IMR-90 (cell line): ENCODE data around the gene KRT33A. TPM values are rescaled to one million over a fixed set of nuclear protein-coding genes. Genes with fewer than 3 reads are reported as not detected.

Experiments used
- ATAC-seq: fragments of 200-7000 bp; cut with Tn5 transposase; 2 replicates; pipeline ENCODE4 v1.9.1; 2020; ENCODE audit warnings: low read depth, mild to moderate bottlenecking, moderate library complexity
- BruUV-seq: library from RNA; stranded (reverse); fragments of 400-500 nt; replicated peaks from 2 replicates; lab custom pipeline; 2021; lab: Mats Ljungman, UMichigan
- CTCF ChIA-PET: fragments of 300-600 bp; formaldehyde crosslinking; extraction: SDS; loops from one replicate; lab custom pipeline; 2021; ENCODE audit warnings: antibody characterized with exemption; lab: Yijun Ruan, JAX
- POLR2A ChIA-PET: fragments of 300-600 bp; sonication (Branson Sonifier 250); formaldehyde crosslinking; loops from one replicate; lab custom pipeline; 2022; ENCODE audit warnings: antibody characterized with exemption; ENCODE audit not compliant: unreplicated experiment; lab: Charles Lee
- DNase-seq: peaks from one replicate; pipeline ENCODE4 v3.0.0; 2013
- H2AFZ ChIP-seq: replicated peaks from 2 replicates; pipeline ENCODE3; 2013; ENCODE audit warnings: low read length, mild to moderate bottlenecking; ENCODE audit not compliant: poor library complexity
- H2AK5ac ChIP-seq: 2 replicates; pipeline ENCODE4 v1.6.1; 2013; ENCODE audit warnings: low read depth, low read length, inconsistent platforms
- H2AK9ac ChIP-seq: replicated peaks from 2 replicates; pipeline ENCODE3; 2013; ENCODE audit warnings: mild to moderate bottlenecking, low read depth, low read length, moderate library complexity; ENCODE audit not compliant: poor library complexity
- H2BK120ac ChIP-seq: 2 replicates; pipeline ENCODE4 v1.6.1; 2013; ENCODE audit warnings: low read depth, low read length, inconsistent platforms
- H2BK15ac ChIP-seq: 3 replicates; pipeline ENCODE4 v1.6.1; 2013; ENCODE audit warnings: low read depth, low read length, inconsistent platforms
- H2BK20ac ChIP-seq: 2 replicates; pipeline ENCODE4 v1.6.1; 2013; ENCODE audit warnings: low read depth, mild to moderate bottlenecking, inconsistent platforms, low read length, moderate library complexity
- H2BK5ac ChIP-seq: 2 replicates; pipeline ENCODE4 v1.6.1; 2013; ENCODE audit warnings: mild to moderate bottlenecking, low read depth, low read length, inconsistent platforms; ENCODE audit not compliant: poor library complexity, severe bottlenecking
- H3K14ac ChIP-seq: replicated peaks from 2 replicates; pipeline ENCODE4 v1.6.1; 2013; ENCODE audit warnings: low read depth, low read length, inconsistent platforms
- H3K18ac ChIP-seq: 2 replicates; pipeline ENCODE4 v1.6.1; 2013; ENCODE audit warnings: low read depth, low read length, control low read depth
- H3K23ac ChIP-seq: 2 replicates; pipeline ENCODE4 v1.6.1; 2013; ENCODE audit warnings: low read depth, low read length, inconsistent platforms
- H3K27ac ChIP-seq: 2 replicates; pipeline ENCODE4 v1.5.1; 2013; ENCODE audit warnings: mild to moderate bottlenecking, control low read depth, low read length; ENCODE audit not compliant: insufficient read depth
- H3K27me3 ChIP-seq: 2 replicates; pipeline ENCODE4 v1.6.1; 2013; ENCODE audit warnings: low read length; ENCODE audit not compliant: control insufficient read depth, insufficient read depth
- H3K36me3 ChIP-seq: 2 replicates; pipeline ENCODE4 v1.6.1; 2013; ENCODE audit warnings: low read length, mixed read lengths; ENCODE audit not compliant: control insufficient read depth, insufficient read depth
- H3K4ac ChIP-seq: 2 replicates; pipeline ENCODE4 v1.6.1; 2013; ENCODE audit warnings: low read depth, low read length, inconsistent platforms
- H3K4me1 ChIP-seq: 2 replicates; pipeline ENCODE4 v1.6.1; 2013; ENCODE audit warnings: low read length, mixed read lengths; ENCODE audit not compliant: control insufficient read depth, insufficient read depth
- H3K4me2 ChIP-seq: 2 replicates; pipeline ENCODE4 v1.6.1; 2013; ENCODE audit warnings: low read depth, mild to moderate bottlenecking, control low read depth, low read length, moderate library complexity
- H3K4me3 ChIP-seq: 2 replicates; pipeline ENCODE4 v1.5.1; 2013; ENCODE audit warnings: low read depth, mild to moderate bottlenecking, control low read depth, low read length, moderate library complexity; ENCODE audit not compliant: insufficient read depth
- H3K56ac ChIP-seq: 2 replicates; pipeline ENCODE4 v1.6.1; 2013; ENCODE audit warnings: low read length, inconsistent platforms; ENCODE audit not compliant: insufficient read depth; ENCODE audit errors: extremely low read depth
- H3K79me1 ChIP-seq, 2 experiments: 2 replicates each; pipeline ENCODE4 v1.6.1; 2013; ENCODE audit warnings: low read length in 2 of 2, inconsistent platforms in 1 of 2, low read depth in 1 of 2
- H3K9ac ChIP-seq: 2 replicates; pipeline ENCODE4 v1.6.1; 2013; ENCODE audit warnings: low read depth, low read length, control low read depth
- H3K9me1 ChIP-seq: 2 replicates; pipeline ENCODE4 v1.6.1; 2013; ENCODE audit warnings: low read length, inconsistent platforms; ENCODE audit not compliant: insufficient read depth
- H3K9me3 ChIP-seq: 2 replicates; pipeline ENCODE4 v1.6.1; 2013; ENCODE audit warnings: low read length; ENCODE audit not compliant: control insufficient read depth, insufficient read depth
- H4K20me1 ChIP-seq: 2 replicates; pipeline ENCODE4 v1.6.1; 2013; ENCODE audit warnings: low read length, inconsistent platforms; ENCODE audit not compliant: insufficient read depth
- H4K5ac ChIP-seq: 2 replicates; pipeline ENCODE4 v1.6.1; 2013; ENCODE audit warnings: mild to moderate bottlenecking, low read depth, low read length, control low read depth
- H4K8ac ChIP-seq, 2 experiments: 2 replicates each; pipeline ENCODE4 v1.6.1; 2013; ENCODE audit warnings: low read depth in 2 of 2, low read length in 2 of 2, control low read depth in 1 of 2, inconsistent platforms in 1 of 2
- H4K91ac ChIP-seq: 2 replicates; pipeline ENCODE4 v1.6.1; 2013; ENCODE audit warnings: low read depth, low read length, inconsistent platforms; ENCODE audit not compliant: insufficient read depth
- BHLHE40 ChIP-seq: fragments of 150-350 bp; IDR thresholded peaks from 2 replicates; pipeline ENCODE4 v1.6.1; 2016; ENCODE audit warnings: mild to moderate bottlenecking, low read depth, low read length
- CEBPB ChIP-seq: IDR thresholded peaks from 2 replicates; pipeline ENCODE4 v1.6.1; 2012; ENCODE audit warnings: low read depth, low read length, improper control_type of control experiment
- CHD1 ChIP-seq: IDR thresholded peaks from 2 replicates; pipeline ENCODE4 v1.6.1; 2012; ENCODE audit warnings: low read depth, low read length, improper control_type of control experiment
- FOS ChIP-seq: fragments of 150-350 bp; IDR thresholded peaks from 2 replicates; pipeline ENCODE4 v1.6.1; 2016; ENCODE audit warnings: low read depth, low read length
- MAFK ChIP-seq: IDR thresholded peaks from 2 replicates; pipeline ENCODE4 v1.6.1; 2012; ENCODE audit warnings: low read depth, low read length, improper control_type of control experiment
- MAZ ChIP-seq: IDR thresholded peaks from 2 replicates; pipeline ENCODE4 v1.6.1; 2012; ENCODE audit warnings: low read depth, mild to moderate bottlenecking, low read length, improper control_type of control experiment, moderate library complexity, borderline replicate concordance
- MXI1 ChIP-seq: IDR thresholded peaks from 2 replicates; pipeline ENCODE4 v1.6.1; 2012; ENCODE audit warnings: low read depth, mild to moderate bottlenecking, low read length, moderate library complexity, borderline replicate concordance
- POLR2A ChIP-seq: IDR thresholded peaks from 2 replicates; pipeline ENCODE4 v1.6.1; 2012; ENCODE audit warnings: mild to moderate bottlenecking, low read depth, low read length
- RAD21 ChIP-seq: IDR thresholded peaks from 2 replicates; pipeline ENCODE4 v1.6.1; 2012; ENCODE audit warnings: low read length, improper control_type of control experiment
- RFX5 ChIP-seq: IDR thresholded peaks from 2 replicates; pipeline ENCODE4 v1.8.0; 2012; ENCODE audit warnings: low read depth, mild to moderate bottlenecking, low read length, moderate library complexity
- SMC3 ChIP-seq: fragments of 150-350 bp; IDR thresholded peaks from 2 replicates; pipeline ENCODE4 v1.6.1; 2016; ENCODE audit warnings: low read depth, mild to moderate bottlenecking, antibody characterized with exemption, low read length, moderate library complexity
- WGBS, 2 experiments: methylation state at CpG; one replicate each; pipeline versions ENCODE4 v1.1.5 to v1.1.7; 2013; ENCODE audit warnings: missing lambda C conversion rate in 2 of 2; ENCODE audit not compliant: insufficient read length in 1 of 2; ENCODE audit errors: extremely low coverage in 2 of 2; 5-methylcytosine and 5-hydroxymethylcytosine counted together
- dilution Hi-C: fragments of 300-500 bp; cut with HindIII; formaldehyde crosslinking; loops from one replicate; pipeline ENCODE4 v1.14.3; 2018; ENCODE audit warnings: low sequenced_read_pairs; ENCODE audit not compliant: unreplicated experiment
- in situ Hi-C: fragments of 300-500 bp; cut with MboI; formaldehyde crosslinking; loops from 3 replicates; pipeline ENCODE4 v1.14.3; 2019; ENCODE audit warnings: low sequenced_read_pairs, inconsistent platforms, mixed read lengths
- intact Hi-C: fragments of 100-400 bp; cut with micrococcal nuclease; formaldehyde crosslinking; loops from 2 replicates; pipeline ENCODE4 v1.10.0; 2022
- polyA plus RNA-seq, 3 experiments: library from polyadenylated mRNA; depleted of rRNA; stranded (reverse); fragments of >200 nt; gene quantifications; 2 replicates each; pipeline ENCODE4 v1.2.3, GENCODE V29; 2012; ENCODE audit warnings: low replicate concordance in 1 of 3
- total RNA-seq: library from RNA; depleted of rRNA; stranded (reverse); fragments of >200 nt; gene quantifications from 2 replicates; pipeline ENCODE4 v1.2.3, GENCODE V29; 2012
- TF ChIP-seq, protein P1 (sequence below): fragments of 150-350 bp; IDR thresholded peaks from 2 replicates; pipeline ENCODE4 v1.6.1; 2017; ENCODE audit warnings: mild to moderate bottlenecking, antibody characterized with exemption, low read length, low read depth
- TF ChIP-seq, protein P2 (sequence below): fragments of 150-350 bp; IDR thresholded peaks from 2 replicates; pipeline ENCODE4 v1.6.1; 2016; ENCODE audit warnings: low read depth, mild to moderate bottlenecking, low read length, moderate library complexity, borderline replicate concordance

The KRT33A gene
- total and polyA plus RNA-seq, 2 of the 4 experiments (the other 2 are of a cell fraction): not detected

DNA sequence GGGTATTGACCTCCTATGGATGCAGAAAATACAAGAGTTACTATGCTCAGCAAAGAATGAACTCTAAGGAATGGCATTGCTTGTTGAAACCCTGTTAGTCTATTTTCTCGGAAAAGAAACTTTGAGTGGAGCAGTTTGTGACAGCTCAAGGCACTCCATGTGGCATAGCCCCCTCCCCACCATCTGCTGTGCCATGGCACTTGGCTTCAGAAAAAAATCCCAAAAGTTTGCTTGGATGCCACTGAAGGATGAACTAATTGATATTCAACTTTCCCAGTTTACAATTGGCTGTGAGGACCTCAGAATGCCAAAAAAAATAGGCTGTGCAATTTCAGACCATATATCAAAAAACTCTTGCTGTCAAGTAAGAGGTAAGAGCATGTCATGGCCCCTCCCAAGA, 45.0 kb upstream of the KRT33A start:
- H3K4me2 ChIP-seq: no peak overlapping the region
- no peak for TF ChIP-seq RAD21
- TF ChIP-seq, protein P1, sequence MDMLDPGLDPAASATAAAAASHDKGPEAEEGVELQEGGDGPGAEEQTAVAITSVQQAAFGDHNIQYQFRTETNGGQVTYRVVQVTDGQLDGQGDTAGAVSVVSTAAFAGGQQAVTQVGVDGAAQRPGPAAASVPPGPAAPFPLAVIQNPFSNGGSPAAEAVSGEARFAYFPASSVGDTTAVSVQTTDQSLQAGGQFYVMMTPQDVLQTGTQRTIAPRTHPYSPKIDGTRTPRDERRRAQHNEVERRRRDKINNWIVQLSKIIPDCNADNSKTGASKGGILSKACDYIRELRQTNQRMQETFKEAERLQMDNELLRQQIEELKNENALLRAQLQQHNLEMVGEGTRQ: no peak
- TF ChIP-seq MXI1: no peak
- TF ChIP-seq FOS: no peak
- no peak for TF ChIP-seq CHD1
- no peak for TF ChIP-seq CEBPB
- no peak for TF ChIP-seq MAFK
- TF ChIP-seq BHLHE40: no peak
- TF ChIP-seq, protein P2, sequence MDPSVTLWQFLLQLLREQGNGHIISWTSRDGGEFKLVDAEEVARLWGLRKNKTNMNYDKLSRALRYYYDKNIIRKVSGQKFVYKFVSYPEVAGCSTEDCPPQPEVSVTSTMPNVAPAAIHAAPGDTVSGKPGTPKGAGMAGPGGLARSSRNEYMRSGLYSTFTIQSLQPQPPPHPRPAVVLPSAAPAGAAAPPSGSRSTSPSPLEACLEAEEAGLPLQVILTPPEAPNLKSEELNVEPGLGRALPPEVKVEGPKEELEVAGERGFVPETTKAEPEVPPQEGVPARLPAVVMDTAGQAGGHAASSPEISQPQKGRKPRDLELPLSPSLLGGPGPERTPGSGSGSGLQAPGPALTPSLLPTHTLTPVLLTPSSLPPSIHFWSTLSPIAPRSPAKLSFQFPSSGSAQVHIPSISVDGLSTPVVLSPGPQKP: no peak
- TF ChIP-seq RFX5: no peak
- no peak for TF ChIP-seq POLR2A
- TF ChIP-seq SMC3: no peak
- no peak for TF ChIP-seq MAZ
- POLR2A ChIA-PET: no interaction called here
- no peak overlapping the region for H2BK20ac ChIP-seq
- H3K23ac ChIP-seq: no peak overlapping the region
- no peaks in the 10 kb centered on the region; the same call in 1 of the 2 replicates for H3K9me1 ChIP-seq
- DNase-seq (no peak), ATAC-seq (no peak)
- intact Hi-C loops (no loop called here), in situ Hi-C loops (no loop called here), dilution Hi-C loops (no loop called here)
- no peaks in the 10 kb centered on the region for H3K79me1 ChIP-seq
- no peak overlapping the region for H2AK9ac ChIP-seq
- CTCF ChIA-PET: no interaction called here
- no peak overlapping the region for H3K4ac ChIP-seq
- H3K36me3 ChIP-seq: no peaks in the 10 kb centered on the region
- H3K18ac ChIP-seq: no peak overlapping the region
- H2AK5ac ChIP-seq: no peak overlapping the region; the same call in 1 of the 2 replicates
- no peaks in the 10 kb centered on the region for H4K20me1 ChIP-seq
- H2BK5ac ChIP-seq: no peak overlapping the region
- no peak overlapping the region for H3K9ac ChIP-seq
- no peak overlapping the region for H4K5ac ChIP-seq
- H3K27me3 ChIP-seq: no peaks in the 10 kb centered on the region
- H3K4me3 ChIP-seq: no peak overlapping the region
- WGBS, 2 experiments: 100% methylated on average over 1 of the region's 1 CpG; no CpG with 5 or more reads in 1 of the 2 experiments
- H3K4me1 ChIP-seq: peaks cover 5% of the 10 kb centered on the region; the same call in 1 of the 2 replicates
- H4K8ac ChIP-seq: no peak overlapping the region
- H2BK120ac ChIP-seq: no peak overlapping the region
- no peak overlapping the region for H4K91ac ChIP-seq
- H3K27ac ChIP-seq: no peak overlapping the region
- no peak overlapping the region for H2AFZ ChIP-seq
- H3K9me3 ChIP-seq: no peaks in the 10 kb centered on the region
- BruUV-seq: no TSS peak
- H3K14ac ChIP-seq: no peak overlapping the region
- no peak overlapping the region for H3K56ac ChIP-seq
- no peak overlapping the region for H2BK15ac ChIP-seq
